GM19025 (cell line): ENCODE data around the gene KDM8.
A peak's percentile ranks its signal among the peaks of the same experiment; 100 is the strongest.
"Not testable (repeated sequence)": the region's sequence is repeated elsewhere in the genome, so short reads cannot be mapped to it uniquely, and the experiment has no call there.

Source experiments
- ATAC-seq: cut with Tn5 transposase; IDR thresholded peaks from one replicate; pipeline ENCODE4 v1.9.1; 2021; ENCODE audit warnings: mild to moderate bottlenecking, low read depth, moderate library complexity; ENCODE audit not compliant: unreplicated experiment

Gene KDM8

GRCh38 chr16:27190316-27190871, 12.9 kb upstream of the KDM8 start:
- ATAC-seq = no peak

DNA sequence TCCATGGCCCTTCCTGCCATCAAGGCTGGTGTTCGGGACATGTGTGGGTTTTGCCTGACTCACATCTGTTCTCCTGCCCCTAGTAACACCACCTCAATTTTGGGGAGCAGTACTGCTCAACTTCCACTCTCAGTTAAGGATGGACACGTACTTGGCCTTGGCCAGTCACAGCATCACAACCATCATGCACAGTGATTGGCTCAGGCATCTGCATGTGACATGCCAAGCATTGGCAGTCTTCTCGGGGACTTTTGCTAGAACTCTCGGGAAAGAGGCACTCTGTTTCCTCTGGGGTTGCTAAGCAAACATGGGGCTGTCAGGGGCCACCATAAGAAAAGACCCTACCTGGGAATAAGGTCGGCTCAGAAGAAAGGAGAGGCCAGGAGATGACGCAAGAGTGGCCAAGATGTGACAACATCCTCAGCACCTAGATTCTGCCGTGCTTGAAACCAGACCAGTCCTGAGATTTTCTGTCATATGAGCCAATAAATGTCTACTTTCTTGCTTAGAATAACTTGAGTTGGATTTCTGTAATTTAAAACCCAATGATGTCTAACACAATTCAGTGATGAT, 11.9 kb upstream of the KDM8 start:
- ATAC-seq = no peak

- ATAC-seq = no peak
These were observed 9.9 kb upstream of the KDM8 start for GRCh38 chr16:27193300-27193990.

- no peak for ATAC-seq
These were observed 8.1 kb upstream of the KDM8 start for GRCh38 chr16:27195076-27195741.

DNA sequence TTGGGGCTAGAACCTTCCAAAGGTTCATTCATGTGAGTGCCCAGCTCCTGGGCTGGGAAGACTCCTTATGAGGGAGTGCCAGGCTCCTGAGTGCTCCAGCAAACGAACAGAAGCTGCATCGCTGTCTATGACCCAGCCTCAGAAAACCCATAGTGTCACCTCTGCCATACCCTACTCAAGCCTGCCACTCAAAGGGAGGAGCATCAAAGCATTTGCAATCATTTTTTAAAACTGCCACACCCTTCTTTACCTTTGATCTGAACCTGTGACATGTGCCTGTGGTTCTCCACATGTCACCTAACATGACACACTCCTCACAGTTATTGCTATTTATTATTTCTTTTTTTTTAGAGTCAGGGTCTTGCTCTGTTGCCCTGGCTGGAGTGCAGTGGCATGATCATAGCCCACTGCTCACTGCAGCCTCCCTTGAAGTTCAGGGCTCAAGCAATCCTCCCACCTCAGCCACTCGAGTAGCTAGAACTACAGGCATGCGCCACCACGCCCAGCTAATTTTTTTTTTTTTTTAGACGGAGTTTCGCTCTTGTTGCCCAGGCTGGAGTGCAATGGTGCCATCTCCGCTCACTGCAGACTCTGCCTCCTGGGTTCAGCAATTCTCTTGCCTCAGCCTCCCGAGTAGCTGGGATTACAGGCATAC, 7.3 kb upstream of the KDM8 start:
- ATAC-seq = no peak

DNA sequence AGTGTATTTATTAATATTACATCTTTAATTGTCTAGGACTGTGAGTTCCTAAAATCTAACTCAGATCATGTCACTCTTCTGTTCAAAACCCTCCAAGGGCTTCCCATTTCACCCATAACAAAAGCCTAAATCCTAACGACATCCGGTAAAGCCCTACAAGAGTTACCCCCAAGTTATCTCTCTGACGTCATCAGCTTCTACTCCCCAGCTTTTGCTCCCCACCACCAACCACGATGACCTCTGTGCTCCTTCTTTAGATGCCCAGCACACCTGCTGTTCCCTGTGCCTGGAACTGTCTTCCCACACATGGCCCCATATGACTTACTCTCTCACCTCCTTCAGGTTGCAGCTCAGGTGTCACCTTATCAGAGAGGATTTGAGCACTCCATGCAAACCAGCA, 6.3 kb upstream of the KDM8 start:
- no peak for ATAC-seq

DNA sequence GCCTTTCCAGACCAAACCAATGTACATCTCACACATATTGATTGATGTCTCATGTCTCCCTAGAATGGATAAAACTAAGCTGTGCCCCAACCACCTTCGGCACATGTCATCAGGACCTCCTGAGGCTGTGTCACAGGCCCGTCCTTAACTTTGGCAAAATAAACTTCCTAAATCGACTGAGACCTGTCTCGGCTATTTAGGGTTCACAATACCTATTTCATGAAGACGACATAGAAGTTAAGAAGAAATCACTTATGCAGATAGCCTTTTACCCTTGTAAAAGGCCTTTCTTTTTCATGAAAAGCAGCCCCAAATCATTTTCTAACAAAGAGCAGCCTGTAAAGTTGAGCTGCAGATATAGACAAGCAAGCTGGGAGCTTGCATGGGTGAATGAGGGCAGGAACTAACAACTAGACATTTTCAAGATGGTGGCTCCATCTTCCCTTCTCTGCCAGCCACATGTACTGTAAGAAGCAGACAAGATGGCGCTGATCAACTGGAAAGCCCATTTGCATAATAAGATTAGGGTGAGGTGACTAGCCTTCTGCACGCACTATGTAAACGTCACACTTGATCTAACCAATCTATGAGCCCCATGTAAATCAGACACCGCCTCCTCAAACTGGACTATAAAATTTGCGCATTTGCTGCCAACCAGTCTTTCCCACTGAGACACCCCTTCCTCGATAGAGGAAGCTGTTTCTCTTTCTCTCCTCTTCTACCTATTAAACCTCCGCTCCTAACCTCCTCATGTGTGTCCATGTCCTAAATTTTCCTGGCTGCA, 4.7 kb upstream of the KDM8 start:
- no peak for ATAC-seq

GRCh38 chr16:27199235-27199586, 4.1 kb upstream of the KDM8 start:
- no peak for ATAC-seq

DNA sequence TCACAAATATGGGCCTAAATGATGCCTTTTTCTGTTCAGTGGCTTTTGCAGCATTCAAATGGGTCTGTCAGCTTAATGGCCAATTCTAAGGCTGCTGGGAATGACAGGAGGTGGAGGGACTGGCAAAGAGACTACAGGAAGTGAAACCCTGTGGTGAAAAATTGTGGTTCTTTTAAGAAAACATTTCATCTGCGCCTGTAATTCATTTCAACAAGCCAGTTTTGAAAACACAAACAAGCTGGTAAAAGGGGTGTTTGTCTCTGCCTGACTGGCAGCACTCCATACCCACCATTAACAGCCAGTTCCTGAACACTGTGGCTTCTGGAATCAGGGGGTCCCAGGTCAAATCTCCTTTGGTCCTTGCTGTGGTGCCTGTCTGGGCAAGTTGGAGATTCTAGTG, 3.6 kb upstream of the KDM8 start:
- no peak for ATAC-seq

DNA sequence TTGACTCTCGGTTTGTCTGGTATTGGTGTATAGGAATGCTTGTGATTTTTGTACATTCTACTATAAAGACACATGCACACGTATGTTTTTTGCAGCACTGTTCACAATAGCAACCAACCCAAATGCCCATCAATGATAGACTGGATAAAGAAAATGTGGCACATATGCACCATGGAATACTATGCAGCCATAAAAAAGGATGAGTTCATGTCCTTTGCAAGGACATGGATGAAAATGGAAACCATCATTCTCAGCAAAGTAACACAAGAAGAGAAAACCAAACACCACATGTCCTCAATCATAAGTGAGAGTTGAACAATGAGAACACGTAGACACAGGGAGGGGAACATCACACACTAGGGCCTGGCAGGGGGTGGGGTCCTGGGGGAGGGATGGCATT, 2.4 kb upstream of the KDM8 start:
- not testable (repeated sequence) for ATAC-seq

DNA sequence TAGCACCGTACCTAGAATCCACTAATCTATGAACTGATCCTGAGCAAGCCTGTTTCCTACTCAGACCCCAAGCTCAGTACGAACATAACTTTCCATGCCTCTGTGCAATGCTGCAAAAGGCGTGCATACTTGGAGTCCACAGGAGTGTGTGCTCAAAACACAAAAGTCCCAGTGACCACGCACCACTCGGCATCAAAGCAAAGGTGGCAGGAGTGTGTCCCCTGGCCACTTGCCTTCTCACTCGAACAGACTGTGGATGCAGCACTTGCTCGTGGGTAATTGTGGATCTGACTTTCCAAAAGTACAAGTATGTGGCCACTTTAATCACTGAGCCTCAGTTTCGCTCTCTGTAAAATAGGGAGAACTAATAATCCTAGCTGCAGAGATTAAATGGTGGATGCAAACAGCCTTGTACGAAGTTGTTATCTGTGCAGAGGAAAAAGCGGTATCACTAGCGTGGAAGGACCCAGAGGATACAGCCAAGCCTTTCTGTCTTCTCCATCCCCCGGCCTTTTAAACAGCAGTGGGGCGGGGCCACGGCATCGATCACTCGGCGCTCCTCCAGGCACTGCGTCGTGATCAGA, 311 bp upstream of the KDM8 start:
- ATAC-seq = peak; percentile 55

DNA sequence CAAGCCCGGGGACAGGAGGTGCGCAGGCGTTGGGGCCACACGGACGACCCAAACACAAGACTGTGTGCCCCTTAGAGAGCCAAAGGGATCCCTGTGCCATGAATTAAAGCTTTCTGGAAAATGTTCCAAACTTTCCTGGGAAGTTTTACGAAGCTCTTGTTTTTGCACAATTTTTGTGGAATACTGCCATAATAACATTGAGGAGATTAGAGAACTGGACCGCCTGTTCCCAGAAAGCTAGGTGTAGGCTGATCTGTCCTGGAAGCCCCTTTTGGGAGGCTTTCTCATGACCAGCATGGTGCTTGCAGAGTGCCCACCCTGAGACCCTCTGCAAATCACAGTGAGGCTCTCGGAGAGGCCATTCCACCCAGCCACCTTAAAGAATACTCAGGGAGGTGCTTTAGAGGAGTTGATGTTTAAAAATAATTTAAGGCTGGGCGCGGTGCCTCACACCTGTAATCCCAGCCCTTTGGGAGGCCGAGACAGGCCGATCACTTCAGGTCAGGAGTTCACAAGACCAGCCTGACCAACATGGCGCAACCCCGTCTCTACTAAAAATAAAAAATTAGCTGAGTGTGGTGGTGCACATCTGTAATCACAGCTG, 1.1 kb downstream of the KDM8 start:
- ATAC-seq = no peak

GRCh38 chr16:27205423-27206065, 2.2 kb downstream of the KDM8 start:
- no peak for ATAC-seq

DNA sequence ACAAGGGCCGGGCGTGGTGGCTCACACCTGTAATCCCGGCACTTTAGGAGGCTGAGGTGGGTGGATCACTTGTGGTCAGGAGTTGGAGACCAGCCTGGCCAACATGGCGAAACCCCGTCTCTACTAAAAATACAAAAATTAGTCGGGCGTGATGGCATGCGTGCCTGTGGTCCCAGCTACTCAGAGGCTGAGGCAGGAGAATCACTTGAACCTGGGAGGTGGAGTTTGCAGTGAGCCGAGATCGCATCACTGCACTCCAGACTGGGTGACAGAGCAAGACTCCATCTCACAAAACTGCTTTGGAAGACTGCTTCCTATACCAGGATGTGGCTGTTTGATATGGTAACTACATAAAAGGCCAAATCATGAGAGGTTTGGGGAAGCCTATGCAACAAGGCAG, 3.8 kb downstream of the KDM8 start:
- ATAC-seq = not testable (repeated sequence)

DNA sequence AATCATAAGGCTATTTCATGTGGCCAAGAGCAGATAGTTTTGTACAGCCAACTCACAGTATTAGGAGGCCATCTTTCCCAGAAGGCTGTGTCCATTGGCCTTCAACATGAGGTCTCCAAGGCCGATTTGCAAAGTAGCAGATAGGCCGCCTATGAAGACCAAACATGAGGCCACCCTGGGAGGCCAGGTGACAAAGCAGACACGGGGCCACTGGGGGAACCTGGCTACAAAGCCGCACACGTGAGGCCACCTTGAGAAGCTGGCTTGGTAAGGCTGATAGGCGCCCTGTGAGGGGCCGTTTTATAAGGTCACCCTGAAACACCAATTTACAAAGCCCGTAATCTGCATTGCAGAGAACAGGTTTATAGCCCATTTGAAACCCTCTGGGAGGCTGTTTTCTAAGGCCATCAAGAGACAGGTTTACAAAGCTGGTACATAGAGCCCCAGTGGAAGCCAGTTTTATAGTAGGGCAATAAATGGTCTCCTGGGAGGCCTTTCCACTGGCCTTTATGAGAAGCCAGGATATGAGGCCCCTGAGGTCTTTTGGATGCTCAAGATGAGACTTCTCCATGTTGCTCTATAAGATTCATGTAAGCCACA, 4.9 kb downstream of the KDM8 start:
- ATAC-seq = no peak

GRCh38 chr16:27208796-27209195, 5.5 kb downstream of the KDM8 start:
- ATAC-seq = no peak

GRCh38 chr16:27209591-27209990, 6.3 kb downstream of the KDM8 start:
- no peak for ATAC-seq

GRCh38 chr16:27210174-27210573, 6.8 kb downstream of the KDM8 start:
- ATAC-seq = no peak

- no peak for ATAC-seq
These were observed 7.7 kb downstream of the KDM8 start for GRCh38 chr16:27211026-27211425.
